ENCODE measurements around the gene CUL9. TPM values are rescaled to one million over a fixed set of nuclear protein-coding genes. Genes with fewer than 3 reads are reported as not detected.

CUL9 gene
- total RNA-seq, 1 experiment from 2014 or later = 15.2 TPM

DNA sequence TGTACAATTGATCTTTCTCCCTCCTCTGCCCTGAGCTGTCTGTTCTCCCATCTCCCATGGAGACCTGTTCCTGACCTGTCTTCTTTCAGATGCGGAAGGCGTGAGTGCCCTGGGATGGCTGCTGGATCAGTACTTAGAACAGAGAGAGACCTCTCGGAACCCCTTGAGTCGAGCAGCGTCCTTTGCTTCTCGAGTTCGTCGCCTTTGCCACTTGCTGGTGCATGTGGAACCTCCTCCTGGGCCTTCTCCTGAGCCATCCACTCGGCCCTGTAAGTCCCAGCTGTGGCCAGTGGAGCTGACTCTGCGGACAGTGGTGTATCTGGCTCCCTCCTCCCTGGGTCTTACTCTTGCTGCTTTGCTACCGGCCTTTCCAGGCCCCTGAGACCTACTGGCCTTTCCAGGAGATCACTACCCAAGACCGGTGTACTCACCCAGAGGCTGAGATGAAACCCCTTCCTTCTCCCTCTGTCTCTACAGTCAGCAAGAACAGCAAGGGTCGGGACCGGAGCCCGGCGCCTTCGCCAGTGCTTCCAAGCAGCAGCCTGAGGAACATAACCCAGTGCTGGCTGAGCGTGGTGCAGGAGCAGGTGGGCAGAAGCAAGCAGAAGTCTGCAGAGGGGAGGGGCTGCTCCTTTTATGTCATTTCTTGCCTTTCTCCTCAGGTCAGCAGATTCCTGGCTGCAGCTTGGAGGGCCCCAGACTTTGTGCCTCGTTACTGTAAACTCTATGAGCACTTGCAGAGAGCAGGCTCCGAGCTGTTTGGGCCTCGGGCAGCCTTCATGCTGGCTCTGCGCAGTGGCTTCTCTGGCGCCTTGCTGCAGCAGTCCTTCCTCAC is 22.5 kb downstream of the CUL9 start:
- TF ChIP-seq, protein P1, sequence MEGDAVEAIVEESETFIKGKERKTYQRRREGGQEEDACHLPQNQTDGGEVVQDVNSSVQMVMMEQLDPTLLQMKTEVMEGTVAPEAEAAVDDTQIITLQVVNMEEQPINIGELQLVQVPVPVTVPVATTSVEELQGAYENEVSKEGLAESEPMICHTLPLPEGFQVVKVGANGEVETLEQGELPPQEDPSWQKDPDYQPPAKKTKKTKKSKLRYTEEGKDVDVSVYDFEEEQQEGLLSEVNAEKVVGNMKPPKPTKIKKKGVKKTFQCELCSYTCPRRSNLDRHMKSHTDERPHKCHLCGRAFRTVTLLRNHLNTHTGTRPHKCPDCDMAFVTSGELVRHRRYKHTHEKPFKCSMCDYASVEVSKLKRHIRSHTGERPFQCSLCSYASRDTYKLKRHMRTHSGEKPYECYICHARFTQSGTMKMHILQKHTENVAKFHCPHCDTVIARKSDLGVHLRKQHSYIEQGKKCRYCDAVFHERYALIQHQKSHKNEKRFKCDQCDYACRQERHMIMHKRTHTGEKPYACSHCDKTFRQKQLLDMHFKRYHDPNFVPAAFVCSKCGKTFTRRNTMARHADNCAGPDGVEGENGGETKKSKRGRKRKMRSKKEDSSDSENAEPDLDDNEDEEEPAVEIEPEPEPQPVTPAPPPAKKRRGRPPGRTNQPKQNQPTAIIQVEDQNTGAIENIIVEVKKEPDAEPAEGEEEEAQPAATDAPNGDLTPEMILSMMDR (conservative IDR thresholded peaks at IDR 0.05) = no peak

More for the DNA sequence above, 22.5 kb downstream of the CUL9 start:
- Histone ChIP-seq H3K14ac (ENCODE audit: insufficient read depth, low read length) (no peak overlapping the region), H4K8ac (replicated peaks; ENCODE audit: insufficient read length, low read depth, low read length) (no peak overlapping the region), H3K4me2 (ENCODE audit: insufficient read depth, insufficient read length, low read length) (no peak overlapping the region), H3T11ph (ENCODE audit: low read length) (no peak overlapping the region), H3K27ac (ENCODE audit: insufficient read length, low read depth, low read length) (no peak overlapping the region), H2AK5ac (ENCODE audit: insufficient read length, low read length) (no peak overlapping the region), H4K91ac (ENCODE audit: insufficient read length, low read depth, low read length) (no peak overlapping the region), H3K4me1 (ENCODE audit: insufficient read depth, low read length) (no peaks in the 10 kb centered on the region), H2AFZ (ENCODE audit: low read length) (no peak overlapping the region), H3K79me1 (ENCODE audit: insufficient read depth, low read depth, low read length, poor library complexity, severe bottlenecking) (no peaks in the 10 kb centered on the region), H3K4ac (ENCODE audit: low read depth, low read length) (no peak overlapping the region), H3K18ac (ENCODE audit: insufficient read length, low read depth, low read length) (no peak overlapping the region), H3K9ac (ENCODE audit: extremely low read depth, insufficient read length, low read length) (no peak overlapping the region), H3K23me2 (ENCODE audit: insufficient read length, low read depth, low read length, poor library complexity, severe bottlenecking) (no peaks in the 10 kb centered on the region), H3K79me2 (ENCODE audit: insufficient read depth, low read length) (no peaks in the 10 kb centered on the region), H2BK12ac (ENCODE audit: insufficient read length, low read depth, low read length) (no peak overlapping the region), H3K23ac (ENCODE audit: insufficient read length, low read depth, low read length) (no peak overlapping the region), H3K27me3 (ENCODE audit: insufficient read depth, low read length) (no peaks in the 10 kb centered on the region), H3K9me3 (ENCODE audit: control insufficient read depth, low read depth, low read length) (no peaks in the 10 kb centered on the region), H4K5ac (ENCODE audit: insufficient read length, low read depth, low read length) (no peak overlapping the region), H4K20me1 (ENCODE audit: control insufficient read depth, insufficient read depth, insufficient read length) (no peaks in the 10 kb centered on the region), H2BK5ac (ENCODE audit: insufficient read length, low read length) (no peak overlapping the region), H2BK20ac (ENCODE audit: low read depth, low read length, poor library complexity, severe bottlenecking) (no peak overlapping the region), H3K56ac (ENCODE audit: insufficient read length, low read depth, low read length) (no peak overlapping the region), H2BK120ac (ENCODE audit: low read depth, low read length, poor library complexity, severe bottlenecking) (no peak overlapping the region), H2BK15ac (ENCODE audit: low read depth, low read length) (no peak overlapping the region)
- no peaks in the 10 kb centered on the region for H3K9me3 Mint-ChIP-seq
- no peaks in the 10 kb centered on the region; a peak in 3 of 7 replicates for H3K36me3 Mint-ChIP-seq (ENCODE audit: insufficient read depth in 1 of 3, low read depth in 3 of 3)
- DNase-seq = no peak
- H3K27ac Mint-ChIP-seq = peak overlapping the region in 2 of 3 experiments; percentile 4 to 50; a peak in 3 of 7 replicates
- no peaks in the 10 kb centered on the region; the same call in 1 of the 2 replicates for H3K27me3 Mint-ChIP-seq (ENCODE audit: low read depth)
- WGBS (ENCODE audit: extremely low coverage, insufficient read length, low lambda C conversion rate) = no CpG with 5 or more reads among the region's 23 CpGs
- no peak overlapping the region for H3K4me3 Mint-ChIP-seq
- peaks cover 4 to 10% of the 10 kb centered on the region in 2 experiments; a peak in 3 of 4 replicates for H3K4me1 Mint-ChIP-seq
